Measurements from ENCODE around the gene AEBP2.

The AEBP2 gene

DNA sequence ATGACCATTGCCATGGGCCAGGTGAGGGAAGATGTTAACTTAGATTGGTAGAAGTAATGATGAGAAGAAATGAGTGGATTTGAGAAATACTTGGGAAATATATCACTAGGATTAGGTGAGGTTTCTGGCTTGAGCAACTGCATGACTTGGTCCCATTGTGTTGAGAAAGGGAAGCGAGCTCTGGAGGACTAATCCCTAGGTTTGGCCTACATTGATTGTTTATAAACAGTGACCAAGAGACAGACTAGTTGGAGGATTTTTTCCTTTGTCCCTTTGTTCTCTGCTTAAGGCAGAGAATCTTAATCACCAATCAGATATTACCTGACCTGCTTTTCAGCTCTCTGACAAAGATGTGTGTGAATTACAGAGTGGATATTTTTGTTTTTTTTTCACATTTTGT, 100.5 kb downstream of the AEBP2 start:
- Histone ChIP-seq H3K79me2 (ENCODE audit: insufficient read depth, low read depth) (no peaks in the 10 kb centered on the region), H3K4me2 (no peak overlapping the region), H4K20me1 (ENCODE audit: insufficient read depth) (no peaks in the 10 kb centered on the region), H3K36me3 (ENCODE audit: insufficient read depth) (no peaks in the 10 kb centered on the region), H3K4me1 (ENCODE audit: low read depth, poor library complexity, severe bottlenecking) (no peaks in the 10 kb centered on the region), H3K27me3 (ENCODE audit: insufficient read depth, low read depth) (no peaks in the 10 kb centered on the region), H2AFZ (ENCODE audit: low read depth) (no peak overlapping the region), H3K9ac (no peak overlapping the region), H3K4me3 (IDR thresholded peaks at IDR 0.05; ENCODE audit: insufficient read depth, low read depth, low read length) (no peak overlapping the region), H3K27ac (no peak overlapping the region)
- TF ChIP-seq, protein P1, sequence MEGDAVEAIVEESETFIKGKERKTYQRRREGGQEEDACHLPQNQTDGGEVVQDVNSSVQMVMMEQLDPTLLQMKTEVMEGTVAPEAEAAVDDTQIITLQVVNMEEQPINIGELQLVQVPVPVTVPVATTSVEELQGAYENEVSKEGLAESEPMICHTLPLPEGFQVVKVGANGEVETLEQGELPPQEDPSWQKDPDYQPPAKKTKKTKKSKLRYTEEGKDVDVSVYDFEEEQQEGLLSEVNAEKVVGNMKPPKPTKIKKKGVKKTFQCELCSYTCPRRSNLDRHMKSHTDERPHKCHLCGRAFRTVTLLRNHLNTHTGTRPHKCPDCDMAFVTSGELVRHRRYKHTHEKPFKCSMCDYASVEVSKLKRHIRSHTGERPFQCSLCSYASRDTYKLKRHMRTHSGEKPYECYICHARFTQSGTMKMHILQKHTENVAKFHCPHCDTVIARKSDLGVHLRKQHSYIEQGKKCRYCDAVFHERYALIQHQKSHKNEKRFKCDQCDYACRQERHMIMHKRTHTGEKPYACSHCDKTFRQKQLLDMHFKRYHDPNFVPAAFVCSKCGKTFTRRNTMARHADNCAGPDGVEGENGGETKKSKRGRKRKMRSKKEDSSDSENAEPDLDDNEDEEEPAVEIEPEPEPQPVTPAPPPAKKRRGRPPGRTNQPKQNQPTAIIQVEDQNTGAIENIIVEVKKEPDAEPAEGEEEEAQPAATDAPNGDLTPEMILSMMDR (conservative IDR thresholded peaks at IDR 0.05; ENCODE audit: low read depth, low read length): no peak

DNA sequence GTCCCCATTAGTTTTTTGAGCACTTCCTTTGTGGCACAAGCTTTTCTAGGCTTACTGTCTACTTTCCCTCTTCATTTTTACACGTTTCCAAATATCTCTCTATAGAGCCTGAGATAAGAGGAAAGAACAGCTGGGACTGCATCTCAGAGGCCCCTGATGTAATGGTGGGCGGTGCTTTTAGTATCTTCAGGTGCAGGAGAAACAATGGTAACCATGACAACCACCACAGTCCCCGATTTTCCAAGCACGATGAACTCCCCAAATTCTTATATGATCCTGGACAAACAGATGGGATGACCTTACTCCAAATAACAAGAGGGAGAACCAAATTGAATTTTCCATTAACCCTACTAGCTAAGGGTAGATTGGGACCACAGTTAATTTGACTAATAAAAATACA, 103.3 kb downstream of the AEBP2 start:
- Histone ChIP-seq H3K4me3 (IDR thresholded peaks at IDR 0.05; ENCODE audit: insufficient read depth, low read depth, low read length) (no peak overlapping the region), H2AFZ (ENCODE audit: low read depth) (no peak overlapping the region), H3K79me2 (ENCODE audit: insufficient read depth, low read depth) (no peaks in the 10 kb centered on the region), H3K36me3 (ENCODE audit: insufficient read depth) (no peaks in the 10 kb centered on the region), H3K27ac (no peak overlapping the region), H3K27me3 (ENCODE audit: insufficient read depth, low read depth) (no peaks in the 10 kb centered on the region), H3K4me2 (no peak overlapping the region), H3K9ac (no peak overlapping the region), H4K20me1 (ENCODE audit: insufficient read depth) (no peaks in the 10 kb centered on the region), H3K4me1 (ENCODE audit: low read depth, poor library complexity, severe bottlenecking) (no peaks in the 10 kb centered on the region)
- TF ChIP-seq, protein P1 (conservative IDR thresholded peaks at IDR 0.05; ENCODE audit: low read depth, low read length): no peak

DNA sequence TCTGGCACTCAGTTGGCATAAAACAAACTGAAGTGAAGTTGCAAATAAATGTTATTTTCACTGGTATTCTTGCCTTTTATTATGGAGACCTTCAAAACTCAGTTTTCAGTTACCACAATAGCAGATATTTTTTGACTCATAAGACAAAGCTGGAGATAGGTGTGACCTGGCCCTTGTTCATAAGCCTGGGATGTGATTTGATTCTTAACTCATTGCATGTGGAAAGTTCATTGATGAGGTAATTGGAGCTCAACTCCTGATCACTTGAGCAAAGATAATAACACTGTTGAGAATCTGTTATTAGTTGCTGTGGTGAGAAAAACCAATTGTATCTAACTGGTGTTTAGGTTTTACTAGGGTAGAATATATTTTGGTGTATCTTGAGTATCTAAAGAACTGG, 105.1 kb downstream of the AEBP2 start:
- Histone ChIP-seq H3K9ac (no peak overlapping the region), H3K36me3 (ENCODE audit: insufficient read depth) (no peaks in the 10 kb centered on the region), H3K27me3 (ENCODE audit: insufficient read depth, low read depth) (no peaks in the 10 kb centered on the region), H3K4me2 (no peak overlapping the region), H3K79me2 (ENCODE audit: insufficient read depth, low read depth) (no peaks in the 10 kb centered on the region), H3K4me1 (ENCODE audit: low read depth, poor library complexity, severe bottlenecking) (no peaks in the 10 kb centered on the region), H3K4me3 (IDR thresholded peaks at IDR 0.05; ENCODE audit: insufficient read depth, low read depth, low read length) (no peak overlapping the region), H4K20me1 (ENCODE audit: insufficient read depth) (no peaks in the 10 kb centered on the region), H3K27ac (no peak overlapping the region), H2AFZ (ENCODE audit: low read depth) (no peak overlapping the region)
- TF ChIP-seq, protein P1 (conservative IDR thresholded peaks at IDR 0.05; ENCODE audit: low read depth, low read length): no peak

DNA sequence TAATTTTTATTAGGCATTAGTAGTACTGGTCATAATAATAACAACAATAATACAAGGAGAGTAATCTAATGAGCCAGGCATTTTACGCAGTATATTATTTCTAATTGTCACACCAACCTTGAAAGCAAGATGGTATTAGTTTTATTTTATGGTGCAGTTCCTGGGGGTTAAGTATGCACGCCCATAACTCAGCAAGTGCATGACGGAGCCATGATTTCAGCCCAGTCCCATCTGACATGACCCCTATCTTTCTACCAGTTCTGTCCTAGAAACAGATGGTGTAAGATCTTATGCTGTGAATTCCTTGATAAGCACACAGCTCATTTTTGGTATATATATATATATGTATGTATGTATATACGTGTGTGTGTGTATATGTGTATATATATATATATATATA, 106.0 kb downstream of the AEBP2 start:
- Histone ChIP-seq H3K9ac (no peak overlapping the region), H3K27me3 (ENCODE audit: insufficient read depth, low read depth) (no peaks in the 10 kb centered on the region), H3K4me1 (ENCODE audit: low read depth, poor library complexity, severe bottlenecking) (no peaks in the 10 kb centered on the region), H3K4me2 (no peak overlapping the region), H3K27ac (no peak overlapping the region), H3K4me3 (IDR thresholded peaks at IDR 0.05; ENCODE audit: insufficient read depth, low read depth, low read length) (no peak overlapping the region), H3K36me3 (ENCODE audit: insufficient read depth) (no peaks in the 10 kb centered on the region), H3K79me2 (ENCODE audit: insufficient read depth, low read depth) (no peaks in the 10 kb centered on the region), H4K20me1 (ENCODE audit: insufficient read depth) (no peaks in the 10 kb centered on the region), H2AFZ (ENCODE audit: low read depth) (no peak overlapping the region)
- TF ChIP-seq, protein P1 (conservative IDR thresholded peaks at IDR 0.05; ENCODE audit: low read depth, low read length): no peak

DNA sequence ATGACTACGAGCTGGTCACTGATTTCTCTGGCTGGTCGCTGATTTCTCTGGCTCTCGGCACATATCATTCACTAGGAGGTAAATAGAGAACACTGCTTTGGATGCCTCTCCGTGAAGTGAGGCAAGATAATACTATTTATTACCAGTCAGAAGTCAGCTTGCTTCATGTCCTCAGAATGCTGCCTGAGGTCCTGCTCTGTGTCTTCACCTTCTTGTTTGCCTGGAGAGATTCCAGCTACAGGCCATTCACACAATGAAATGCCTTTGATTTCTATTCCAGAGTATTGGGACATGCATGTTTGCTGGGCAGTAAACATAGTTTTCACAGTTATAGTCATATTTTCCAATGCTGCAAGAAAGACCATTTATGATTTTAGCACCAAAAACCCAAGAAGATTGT, 106.7 kb downstream of the AEBP2 start:
- H3K4me1 ChIP-seq (ENCODE audit: low read depth, poor library complexity, severe bottlenecking): no peaks in the 10 kb centered on the region
- no peak overlapping the region for H3K4me2 ChIP-seq
- H3K27me3 ChIP-seq (ENCODE audit: insufficient read depth, low read depth): no peaks in the 10 kb centered on the region
- no peak overlapping the region for H3K4me3 ChIP-seq (IDR thresholded peaks at IDR 0.05; ENCODE audit: insufficient read depth, low read depth, low read length)
- H3K36me3 ChIP-seq (ENCODE audit: insufficient read depth): no peaks in the 10 kb centered on the region
- H3K79me2 ChIP-seq (ENCODE audit: insufficient read depth, low read depth): no peaks in the 10 kb centered on the region
- no peak overlapping the region for H3K9ac ChIP-seq
- no peak overlapping the region for H2AFZ ChIP-seq (ENCODE audit: low read depth)
- no peaks in the 10 kb centered on the region for H4K20me1 ChIP-seq (ENCODE audit: insufficient read depth)
- no peak overlapping the region for H3K27ac ChIP-seq
- TF ChIP-seq, protein P1 (conservative IDR thresholded peaks at IDR 0.05; ENCODE audit: low read depth, low read length): no peak
